GM23338 (cell line): ENCODE data around the gene FXR1. TPM values are rescaled to one million over a fixed set of nuclear protein-coding genes. Genes with fewer than 3 reads are reported as not detected.

Experiments used
- ATAC-seq: fragments of 200-7000 bp; cut with Tn5 transposase; 3 replicates; pipeline ENCODE4 v1.9.1; 2020
- DNase-seq: peaks from one replicate; pipeline ENCODE4 v3.0.0-alpha.2; 2015; ENCODE audit warnings: low spot score
- H2AFZ ChIP-seq: fragments of 200-600 bp; sonication (generic); 2 replicates; pipeline ENCODE4 v1.8.0; 2016; ENCODE audit warnings: antibody characterized with exemption, mild to moderate bottlenecking, moderate library complexity
- H3F3A ChIP-seq: fragments of 200-600 bp; sonication (generic); replicated peaks from 2 replicates; pipeline ENCODE4 v1.8.0; 2017; ENCODE audit warnings: antibody characterized with exemption, mixed run types, low read depth
- H3K27ac ChIP-seq: fragments of 200-600 bp; sonication (generic); 2 replicates; pipeline ENCODE4 v1.6.1; 2016; ENCODE audit warnings: low read depth
- H3K27me3 ChIP-seq: fragments of 200-600 bp; sonication (generic); 2 replicates; pipeline ENCODE4 v1.8.0; 2016; ENCODE audit warnings: mild to moderate bottlenecking, mixed run types, moderate library complexity; ENCODE audit not compliant: insufficient read depth
- H3K36me3 ChIP-seq: fragments of 200-600 bp; sonication (generic); 2 replicates; pipeline ENCODE4 v1.8.0; 2016; ENCODE audit warnings: mild to moderate bottlenecking; ENCODE audit not compliant: insufficient read depth
- H3K4me1 ChIP-seq: fragments of 200-600 bp; sonication (generic); 2 replicates; pipeline ENCODE4 v1.8.0; 2016; ENCODE audit warnings: mild to moderate bottlenecking, moderate library complexity; ENCODE audit not compliant: insufficient read depth
- H3K4me2 ChIP-seq: fragments of 200-600 bp; sonication (generic); 2 replicates; pipeline ENCODE4 v1.7.1; 2017; ENCODE audit warnings: mixed run types
- H3K4me3 ChIP-seq: fragments of 200-600 bp; sonication (generic); 2 replicates; pipeline ENCODE4 v1.6.1; 2016; ENCODE audit warnings: mixed run types
- H3K79me2 ChIP-seq: fragments of 200-600 bp; sonication (generic); replicated peaks from 2 replicates; pipeline ENCODE4 v1.8.0; 2017; ENCODE audit warnings: mild to moderate bottlenecking; ENCODE audit not compliant: insufficient read depth
- H3K9me2 ChIP-seq: fragments of 200-600 bp; sonication (generic); 2 replicates; pipeline ENCODE4 v1.8.0; 2017; ENCODE audit not compliant: insufficient read depth
- H4K20me1 ChIP-seq: fragments of 200-600 bp; sonication (generic); replicated peaks from 2 replicates; pipeline ENCODE4 v1.8.0; 2017; ENCODE audit warnings: mild to moderate bottlenecking; ENCODE audit not compliant: insufficient read depth
- H3K27ac Mint-ChIP-seq: 2 replicates; pipeline ENCODE4 v1.8.0; 2020; ENCODE audit warnings: inconsistent platforms, mild to moderate bottlenecking, moderate library complexity, mixed read lengths
- H3K27me3 Mint-ChIP-seq: 3 replicates; pipeline ENCODE4 v1.8.0; 2022; ENCODE audit warnings: low read depth, mild to moderate bottlenecking, moderate library complexity, mixed read lengths, inconsistent platforms; ENCODE audit not compliant: insufficient read depth, poor library complexity
- H3K36me3 Mint-ChIP-seq: 3 replicates; pipeline ENCODE4 v1.8.0; 2021; ENCODE audit warnings: low read depth, mild to moderate bottlenecking, inconsistent platforms, moderate library complexity, mixed read lengths
- H3K4me1 Mint-ChIP-seq: 3 replicates; pipeline ENCODE4 v1.8.0; 2020; ENCODE audit warnings: mild to moderate bottlenecking, inconsistent platforms, mixed read lengths
- H3K4me3 Mint-ChIP-seq: 3 replicates; pipeline ENCODE4 v1.8.0; 2021; ENCODE audit warnings: moderate library complexity, mild to moderate bottlenecking, inconsistent platforms, mixed read lengths
- H3K9me3 Mint-ChIP-seq: 3 replicates; pipeline ENCODE4 v1.8.0; 2020; ENCODE audit warnings: moderate library complexity, mild to moderate bottlenecking, inconsistent platforms, mixed read lengths
- CREB1 ChIP-seq: fragments of 250-450 bp; sonication (Bioruptor Pico); IDR thresholded peaks from 2 replicates; pipeline ENCODE4 v1.5.0; 2020; ENCODE audit warnings: low read depth, mild to moderate bottlenecking, moderate library complexity
- CTCF ChIP-seq, 2 experiments: fragments of 200-600 bp in 1 of 2; sonication (generic) in 1 of 2; conservative IDR thresholded peaks; 2 replicates each; pipeline versions ENCODE4 v1.5.1 to v1.6.1; 2016 to 2017; ENCODE audit warnings: antibody characterized with exemption in 2 of 2, low read depth in 2 of 2, mild to moderate bottlenecking in 2 of 2, moderate library complexity in 1 of 2
- EZH2 ChIP-seq: fragments of 200-600 bp; sonication (generic); IDR thresholded peaks from one replicate; pipeline ENCODE4 v1.8.0; 2017; ENCODE audit warnings: antibody characterized with exemption, mild to moderate bottlenecking, low read depth; ENCODE audit not compliant: unreplicated experiment
- EZH2phosphoT487 ChIP-seq: fragments of 200-600 bp; sonication (generic); IDR thresholded peaks from one replicate; pipeline ENCODE4 v1.8.1; 2018; ENCODE audit warnings: antibody characterized with exemption; ENCODE audit not compliant: unreplicated experiment
- JUNB ChIP-seq: IDR thresholded peaks from one replicate; pipeline ENCODE4 v1.6.1; 2016; ENCODE audit warnings: antibody characterized with exemption; ENCODE audit not compliant: unreplicated experiment
- NANOG ChIP-seq: IDR thresholded peaks from 2 replicates; pipeline ENCODE4 v1.6.1; 2016; ENCODE audit warnings: antibody characterized with exemption, borderline replicate concordance
- POLR2AphosphoS5 ChIP-seq: IDR thresholded peaks from 2 replicates; pipeline ENCODE4 v1.6.1; 2016; ENCODE audit warnings: antibody characterized with exemption, low read depth
- REST ChIP-seq: IDR thresholded peaks from one replicate; pipeline ENCODE4 v1.6.1; 2018; ENCODE audit warnings: antibody characterized with exemption; ENCODE audit not compliant: unreplicated experiment
- STAT1 ChIP-seq: IDR thresholded peaks from one replicate; pipeline ENCODE4 v1.6.1; 2016; ENCODE audit warnings: antibody characterized with exemption; ENCODE audit not compliant: unreplicated experiment
- ZNF114 ChIP-seq: fragments of 250-450 bp; sonication (Bioruptor Pico); IDR thresholded peaks from 2 replicates; pipeline ENCODE4 v1.5.0; 2020; ENCODE audit warnings: mild to moderate bottlenecking, moderate library complexity
- ZNF331 ChIP-seq: fragments of 250-450 bp; sonication (Bioruptor Pico); IDR thresholded peaks from 2 replicates; pipeline ENCODE4 v1.5.0; 2020; ENCODE audit warnings: low read depth, mild to moderate bottlenecking, moderate library complexity
- ZNF462 ChIP-seq: fragments of 250-450 bp; sonication (Bioruptor Pico); IDR thresholded peaks from 2 replicates; pipeline ENCODE4 v1.5.0; 2020; ENCODE audit warnings: mild to moderate bottlenecking, moderate library complexity
- polyA plus RNA-seq: library from polyadenylated mRNA; unstranded; fragments of >200 nt; fragmentation: Nextera tagmentation; extraction: Ambion mirVana; gene quantifications from 2 replicates; pipeline ENCODE4 v1.2.1, GENCODE V29; 2016
- total RNA-seq: library from RNA; depleted of rRNA; stranded (reverse); fragments of >200 nt; shearing (Covaris generic); gene quantifications from 2 replicates; pipeline ENCODE4 v1.2.3, GENCODE V29; 2014

FXR1 gene
- total and polyA plus RNA-seq, 2 experiments from 2014 or later = 136 to 228 TPM

GRCh38 chr3:180974286-180974685, 61.8 kb downstream of the FXR1 start:
- H3K36me3 ChIP-seq = peaks cover 39% of the 10 kb centered on the region
- no peaks in the 10 kb centered on the region for H3K9me2 ChIP-seq
- DNase-seq = no peak
- Mint-ChIP-seq H3K4me1 (no peaks in the 10 kb centered on the region), H3K27ac (no peak overlapping the region), H3K9me3 (no peaks in the 10 kb centered on the region), H3K27me3 (no peaks in the 10 kb centered on the region), H3K36me3 (peaks cover 53% of the 10 kb centered on the region), H3K4me3 (no peak overlapping the region)
- no peaks in the 10 kb centered on the region for H3K27me3 ChIP-seq
- no peak overlapping the region for H3K4me2 ChIP-seq
- TF ChIP-seq STAT1 = no peak
- TF ChIP-seq ZNF331 = no peak
- no peak for TF ChIP-seq ZNF114 (CRISPR knock-in tag)
- TF ChIP-seq CREB1 = no peak
- no peak for TF ChIP-seq NANOG
- H3K4me1 ChIP-seq = no peaks in the 10 kb centered on the region
- H3K79me2 ChIP-seq = no peaks in the 10 kb centered on the region; the same call in none of the 2 replicates
- H3K4me3 ChIP-seq = no peak overlapping the region
- H3K27ac ChIP-seq = no peak overlapping the region
- no peak overlapping the region for H2AFZ ChIP-seq
- no peaks in the 10 kb centered on the region for H3F3A ChIP-seq
- no peak for ATAC-seq
- peaks cover 5% of the 10 kb centered on the region for H4K20me1 ChIP-seq

GRCh38 chr3:180977498-180977897, 65.0 kb downstream of the FXR1 start:
- Histone ChIP-seq H3K27ac (no peak overlapping the region), H3K4me2 (no peak overlapping the region), H4K20me1 (no peaks in the 10 kb centered on the region; the same call in none of the 2 replicates), H3K4me3 (no peak overlapping the region), H3K9me2 (no peaks in the 10 kb centered on the region), H3K27me3 (no peaks in the 10 kb centered on the region), H3K79me2 (no peaks in the 10 kb centered on the region), H3K36me3 (peaks cover 21% of the 10 kb centered on the region), H3K4me1 (no peaks in the 10 kb centered on the region), H2AFZ (no peak overlapping the region), H3F3A (no peaks in the 10 kb centered on the region)
- DNase-seq (no peak), ATAC-seq (no peak)
- Mint-ChIP-seq H3K36me3 (peaks cover 26% of the 10 kb centered on the region), H3K27ac (no peak overlapping the region), H3K4me1 (peaks cover 6% of the 10 kb centered on the region; the same call in 2 of the 3 replicates), H3K4me3 (no peak overlapping the region), H3K27me3 (no peaks in the 10 kb centered on the region), H3K9me3 (no peaks in the 10 kb centered on the region)
- no peak for TF ChIP-seq JUNB
- TF ChIP-seq ZNF462 (CRISPR knock-in tag) = no peak
- TF ChIP-seq CREB1 = no peak
- no peak for TF ChIP-seq NANOG
- TF ChIP-seq REST = no peak
- no peak for TF ChIP-seq POLR2AphosphoS5
- TF ChIP-seq EZH2 = no peak
- TF ChIP-seq CTCF (conservative IDR thresholded peaks at IDR 0.05; ENCODE audit: low read depth in 2 of 2) = no peak
- no peak for TF ChIP-seq EZH2phosphoT487
- no peak for TF ChIP-seq ZNF331
